SHP77 treated with DMSO at 0.1 percent for 48 hours (cell line): ENCODE data around the gene G6PD.
"Not testable (repeated sequence)": the region's sequence is repeated elsewhere in the genome, so short reads cannot be mapped to it uniquely, and the experiment has no call there.

Experiments used
- DNase-seq: peaks from one replicate; lab custom pipeline; 2025; lab: John Stamatoyannopoulos, UW

The G6PD gene

GRCh38 chrX:154542723-154543424 lies 3.8 kb downstream of the G6PD start:
- peak; percentile 17 for DNase-seq

- DNase-seq = peak; percentile 36
Measured at GRCh38 chrX:154541896-154542722, 4.5 kb downstream of the G6PD start.

DNA sequence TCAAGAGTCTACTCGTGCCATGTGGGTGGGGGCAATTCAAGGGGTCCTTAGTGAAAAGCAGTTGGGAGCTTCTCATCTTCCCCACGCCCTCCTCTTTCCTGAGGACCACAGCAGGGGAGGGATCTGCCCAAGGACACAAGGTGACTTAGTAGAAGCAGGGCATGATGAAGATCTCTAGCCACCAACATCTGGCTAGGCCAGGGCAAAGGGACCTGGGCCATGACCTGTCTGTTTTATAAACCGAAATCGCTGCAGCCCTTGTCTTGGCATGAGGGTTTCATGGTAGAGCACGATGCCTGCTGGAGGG lies 5.1 kb downstream of the G6PD start:
- DNase-seq = no peak

DNA sequence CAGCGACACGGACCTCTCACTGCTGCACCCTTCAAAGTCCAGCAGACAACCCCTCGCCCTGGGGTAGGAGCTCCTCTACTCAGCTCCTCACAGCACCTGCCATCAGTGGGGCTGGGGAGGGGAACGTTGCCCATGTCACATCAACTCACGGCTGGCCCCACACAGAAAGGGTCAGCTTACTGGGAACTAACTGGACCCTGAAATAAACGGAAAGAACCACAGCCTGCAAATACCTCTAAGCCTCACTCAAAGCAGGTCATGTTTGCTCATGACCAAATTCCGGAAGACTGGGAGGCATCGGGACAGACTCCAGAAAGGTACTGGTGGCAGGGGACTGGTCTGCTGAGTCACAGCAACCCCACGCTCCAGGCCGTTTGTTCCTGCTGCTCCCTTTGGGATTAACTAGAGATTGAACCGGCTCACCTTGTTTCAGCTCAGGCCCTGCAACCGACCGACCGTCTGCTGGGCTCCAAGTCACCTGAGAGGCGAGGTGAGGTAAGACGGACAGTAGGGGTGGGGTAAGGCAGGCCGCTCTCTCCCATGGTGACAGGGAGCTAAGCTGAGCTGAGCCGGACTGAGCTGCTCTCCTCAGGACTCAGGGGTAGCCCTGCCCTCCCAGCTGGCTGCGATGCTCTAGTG lies 5.6 kb downstream of the G6PD start:
- DNase-seq = no peak

DNA sequence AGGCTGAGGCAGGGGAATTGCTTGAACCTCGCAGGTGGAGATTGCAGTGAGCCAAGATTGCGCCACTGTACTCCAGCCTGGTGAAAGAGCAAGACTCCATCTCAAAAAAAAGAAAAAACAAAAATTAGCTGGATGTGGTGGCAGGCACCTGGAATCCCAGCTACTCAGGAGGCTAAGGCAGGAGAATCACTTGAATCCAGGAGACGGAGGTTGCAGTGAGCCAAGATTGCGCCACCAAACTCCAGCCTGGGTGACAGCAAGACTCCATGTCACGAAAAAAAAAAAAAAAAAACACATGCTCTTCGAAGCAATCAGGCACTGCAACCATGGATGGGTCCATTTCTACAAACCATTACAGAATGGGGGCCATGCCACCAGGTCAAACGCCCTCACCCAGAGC lies 6.3 kb downstream of the G6PD start:
- DNase-seq = not testable (repeated sequence)

- DNase-seq = no peak
Measured at GRCh38 chrX:154539077-154539476, 7.6 kb downstream of the G6PD start.

- DNase-seq = no peak
Measured at GRCh38 chrX:154535892-154536291, 10.8 kb downstream of the G6PD start.

DNA sequence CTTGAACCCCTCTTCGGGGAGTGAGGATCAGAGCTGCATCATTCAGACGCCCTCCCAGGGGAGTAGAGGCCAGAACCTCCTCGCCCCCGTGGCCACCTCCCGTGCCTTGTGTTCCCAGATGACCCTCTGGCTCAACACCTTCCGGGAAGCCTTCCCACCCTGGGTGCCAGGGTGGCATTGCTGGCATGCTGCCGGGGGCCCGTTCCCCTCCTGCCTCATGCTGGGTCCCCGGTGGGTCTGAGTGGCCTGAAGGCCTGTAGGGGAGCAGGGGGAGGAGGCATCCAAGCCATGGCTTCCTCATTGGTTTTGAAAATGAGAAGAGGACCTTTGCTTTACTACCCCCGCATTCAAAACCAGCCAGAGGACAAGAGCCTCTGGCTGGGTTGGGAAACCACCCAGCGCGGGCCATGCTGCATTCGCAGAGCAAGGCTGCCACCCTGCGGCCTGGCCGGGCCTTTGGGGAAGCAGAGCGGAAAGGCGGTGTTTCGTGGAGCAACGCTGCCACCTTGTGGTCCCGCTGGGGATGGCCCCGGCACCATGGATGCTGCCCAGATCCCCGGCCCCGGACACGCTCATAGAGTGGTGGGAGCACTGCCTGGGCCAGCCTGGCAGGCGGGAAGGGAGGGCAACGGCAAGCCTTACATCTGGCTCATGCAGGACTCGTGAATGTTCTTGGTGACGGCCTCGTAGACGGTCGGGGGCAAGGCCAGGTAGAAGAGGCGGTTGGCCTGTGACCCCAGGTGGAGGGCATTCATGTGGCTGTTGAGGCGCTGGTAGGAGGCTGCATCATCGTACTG lies 11.9 kb downstream of the G6PD start:
- peak; percentile 4 for DNase-seq

GRCh38 chrX:154532690-154533089 lies 14.0 kb downstream of the G6PD start:
- DNase-seq = no peak

GRCh38 chrX:154531626-154532025 lies 15.0 kb downstream of the G6PD start:
- DNase-seq = no peak

GRCh38 chrX:154530286-154530685 lies 16.4 kb downstream of the G6PD start:
- no peak for DNase-seq

GRCh38 chrX:154529206-154529612 lies 17.4 kb downstream of the G6PD start:
- no peak for DNase-seq

DNA sequence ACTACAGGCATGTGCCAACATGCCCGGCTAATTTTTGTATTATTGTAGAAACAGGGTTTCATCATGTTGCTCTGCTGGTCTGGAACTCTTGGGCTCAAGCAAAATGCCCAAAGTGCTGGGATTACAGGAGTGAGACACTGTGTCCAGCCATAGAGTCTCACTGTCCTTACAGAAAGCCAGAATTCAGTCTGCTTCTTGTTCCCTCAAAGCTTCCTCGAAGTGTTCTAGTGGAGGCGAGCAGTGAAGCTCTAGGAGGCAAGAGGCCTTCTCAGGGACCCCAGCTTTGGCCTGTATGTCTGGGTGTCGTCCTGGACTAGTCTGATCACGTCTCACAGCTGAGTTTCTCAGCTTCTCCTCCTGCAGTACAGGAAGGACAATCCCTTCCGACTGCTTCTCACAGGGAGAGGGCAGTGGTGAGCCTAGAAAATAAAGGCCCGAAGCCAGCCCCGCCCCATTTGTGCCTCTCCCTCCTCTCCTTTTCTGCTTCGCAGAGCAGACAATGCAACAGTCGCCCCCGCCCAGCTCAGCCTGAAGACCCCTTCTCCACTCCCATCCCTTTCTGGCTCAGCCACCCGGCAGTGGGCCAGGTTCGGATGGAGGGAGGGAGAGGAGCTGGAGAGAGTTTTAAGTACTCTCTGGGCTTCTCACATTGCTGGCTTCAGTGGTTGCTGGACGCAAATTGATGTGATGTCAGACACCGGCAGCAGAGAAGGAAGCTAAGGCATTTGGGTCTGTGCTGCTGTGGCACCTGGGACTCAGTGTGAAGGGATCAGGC lies 19.6 kb downstream of the G6PD start:
- peak; percentile 22 for DNase-seq

- no peak for DNase-seq
Measured at GRCh38 chrX:154525606-154526490, 20.8 kb downstream of the G6PD start.

DNA sequence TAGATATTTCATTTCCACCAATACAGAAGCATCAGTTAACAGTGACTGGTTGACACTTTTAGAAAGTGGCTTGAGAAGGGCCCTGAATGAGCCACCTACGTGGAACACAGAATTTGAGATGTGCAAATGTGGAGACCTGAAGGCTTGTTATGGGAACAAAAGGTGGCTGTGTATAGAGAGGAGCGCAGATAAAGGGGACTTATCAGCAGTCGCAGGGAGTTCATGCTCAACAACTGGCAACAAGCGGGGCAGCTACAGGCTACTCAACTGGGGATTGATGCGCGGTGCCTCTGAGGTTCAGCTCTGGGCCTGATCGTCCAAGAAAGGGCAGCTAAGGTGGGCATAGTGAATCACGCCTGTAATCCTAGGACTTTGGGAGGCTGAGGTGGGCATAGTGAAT lies 27.3 kb downstream of the G6PD start:
- DNase-seq = no peak

GRCh38 chrX:154517101-154517781 lies 29.4 kb downstream of the G6PD start:
- no peak for DNase-seq

- DNase-seq = no peak
Measured at GRCh38 chrX:154516656-154517100, 30.0 kb downstream of the G6PD start.

DNA sequence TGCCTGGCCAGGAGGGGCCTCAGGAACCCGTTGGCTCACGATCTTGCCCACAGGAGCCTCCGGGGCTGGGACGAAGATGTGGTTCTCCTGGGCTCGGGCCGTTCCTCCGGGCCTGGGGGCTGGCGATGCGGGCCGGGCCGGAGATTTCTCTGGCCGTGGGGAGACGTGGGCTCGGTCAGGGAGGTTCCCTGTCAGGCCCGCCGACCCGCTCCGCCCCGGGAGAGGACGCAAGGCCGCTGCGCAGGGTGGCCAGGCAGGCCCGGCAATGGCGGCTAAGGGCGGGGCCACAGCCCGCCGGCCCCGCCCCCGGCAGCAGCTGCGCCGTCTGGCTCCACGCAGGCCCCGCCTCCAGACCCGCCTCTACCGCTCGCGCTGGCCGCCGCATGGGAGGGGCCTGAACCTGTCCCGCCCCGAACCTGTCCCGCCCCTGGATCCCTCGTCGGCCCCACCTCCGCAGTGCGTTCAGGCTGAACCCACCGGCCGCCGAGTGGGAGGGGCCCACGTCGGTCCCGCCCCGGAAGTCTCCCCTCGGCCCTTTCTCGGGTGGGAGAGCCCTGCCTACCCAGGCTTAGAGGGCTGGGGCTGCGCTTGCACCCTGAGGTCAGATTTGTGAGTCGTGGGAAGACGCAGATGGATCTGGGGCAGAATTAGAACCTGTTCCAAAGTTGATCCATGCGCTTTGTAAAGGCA lies 30.5 kb downstream of the G6PD start, which contains the start of gene FAM3A:
TSS of gene FAM3A (minus strand) at position 267 of the 690 bp plus-strand sequence. CDS start 460 bp downstream, outside the sequence.
- peak; percentile 60 for DNase-seq
